SKM-1 treated with dmso at 0.1 percent for 144 hours (cell line): ENCODE measurements around the gene CYP2W1.
"Not testable (repeated sequence)": the region's sequence is repeated elsewhere in the genome, so short reads cannot be mapped to it uniquely, and the experiment has no call there.

Experiments used
- DNase-seq: peaks from one replicate; lab custom pipeline; 2025; ENCODE audit not compliant: unreplicated experiment; lab: John Stamatoyannopoulos, UW

CYP2W1 gene

GRCh38 chr7:949021-949934 lies 33.7 kb upstream of the CYP2W1 start:
- no peak for DNase-seq

DNA sequence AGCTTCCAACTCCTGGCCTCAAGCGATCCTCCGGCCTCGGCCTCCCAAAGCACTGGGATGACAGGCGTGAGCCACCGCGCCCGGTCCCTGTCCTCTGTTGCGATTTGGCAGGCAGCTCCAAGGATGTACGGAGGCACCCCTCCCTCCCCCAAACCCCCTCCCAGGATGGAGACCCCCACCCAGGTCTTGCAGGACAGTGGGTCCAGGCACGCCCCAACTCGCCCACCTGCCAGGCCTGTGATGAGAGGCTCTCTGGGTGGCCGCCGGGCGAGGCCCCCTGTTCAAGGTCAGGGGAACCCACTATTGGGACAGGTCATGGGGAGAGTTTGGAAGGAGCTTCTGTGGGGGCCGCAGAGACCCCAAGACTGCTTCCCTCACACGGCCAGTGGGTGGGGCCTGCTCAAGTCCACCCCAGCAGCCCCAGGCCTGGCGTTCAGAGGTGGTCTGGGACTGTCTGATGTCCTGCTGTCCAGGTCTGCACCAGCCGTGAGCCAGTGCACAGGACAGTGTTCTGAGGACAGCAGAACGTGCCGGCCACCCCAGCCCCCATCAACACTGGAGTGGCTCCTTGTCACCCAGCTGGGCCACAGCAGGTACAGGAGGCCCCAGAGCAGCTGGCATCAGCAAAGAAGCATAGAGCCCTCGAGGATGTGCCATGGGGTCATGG lies 31.0 kb upstream of the CYP2W1 start:
- DNase-seq = no peak

GRCh38 chr7:952548-953441 lies 30.2 kb upstream of the CYP2W1 start:
- DNase-seq = no peak

GRCh38 chr7:953547-954327 lies 29.2 kb upstream of the CYP2W1 start:
- DNase-seq = peak; percentile 51

DNA sequence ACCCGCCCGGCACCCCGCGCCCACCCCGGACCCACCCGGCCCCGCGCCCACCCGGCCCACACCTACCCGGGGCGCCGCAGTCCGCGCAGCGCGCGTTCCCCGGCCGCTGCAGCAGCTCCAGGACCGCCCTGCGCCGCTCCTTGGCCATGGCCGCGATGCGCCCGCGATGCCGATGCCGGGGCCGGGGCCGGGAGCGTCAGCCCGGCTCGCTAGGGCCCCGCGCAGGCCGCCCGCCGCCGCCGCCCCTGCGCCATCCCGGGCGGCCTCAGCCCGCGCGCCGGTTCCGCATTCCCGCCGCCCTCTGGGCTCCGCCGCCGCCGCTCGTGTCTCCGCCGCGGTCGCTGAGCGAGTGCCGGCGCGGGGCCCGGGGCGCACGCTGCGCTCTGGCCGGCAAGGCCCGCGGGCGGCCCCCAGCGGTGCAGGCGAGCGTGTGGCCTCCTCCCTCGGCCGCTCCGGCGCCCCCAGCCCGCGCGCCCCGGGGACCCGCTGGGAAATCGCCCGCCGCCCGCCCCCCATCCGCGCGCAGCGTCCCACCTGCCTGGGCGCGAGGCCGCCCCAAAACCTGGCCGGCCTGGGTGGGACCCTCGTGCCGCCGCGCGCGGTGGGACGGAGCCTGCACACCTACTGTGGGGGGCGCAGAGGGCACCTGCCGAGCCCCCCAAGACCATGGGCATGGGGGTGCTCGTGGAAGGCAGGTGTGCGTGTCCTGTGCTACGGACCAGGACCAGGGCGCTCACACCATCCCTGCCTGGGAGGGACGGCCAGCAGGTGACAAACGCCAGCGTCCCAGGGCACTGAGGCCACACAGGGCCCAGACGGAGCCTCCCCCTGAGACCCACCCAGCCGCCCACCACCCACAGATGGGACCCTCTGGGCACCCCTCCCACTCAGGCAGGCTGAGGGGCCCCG lies 28.4 kb upstream of the CYP2W1 start, which contains the start of gene ADAP1:
ADAP1 (minus strand) TSS at position 351 of the 909 bp plus-strand sequence; CDS start at position 148, 203 bp downstream.
- DNase-seq = peak; percentile 26

DNA sequence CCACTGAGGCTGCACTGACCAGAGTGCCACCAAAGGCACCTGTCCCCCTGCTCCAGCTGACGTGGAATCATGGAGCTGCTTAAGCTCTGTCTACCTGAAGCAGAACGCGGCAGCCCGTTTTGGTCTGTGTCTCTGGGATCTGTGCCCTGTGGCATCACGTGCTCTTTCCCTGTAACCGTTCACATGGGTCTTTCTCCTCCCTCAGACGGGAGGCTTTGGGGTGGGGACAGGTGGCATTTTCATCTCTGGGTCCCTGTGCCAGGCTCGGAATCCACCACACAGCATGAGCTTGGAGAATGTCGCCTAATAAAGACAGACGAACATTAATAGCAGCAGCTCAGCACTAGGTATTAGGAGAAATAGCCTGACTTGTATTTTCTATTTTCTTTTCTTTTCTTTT lies 26.9 kb upstream of the CYP2W1 start:
- DNase-seq = no peak

DNA sequence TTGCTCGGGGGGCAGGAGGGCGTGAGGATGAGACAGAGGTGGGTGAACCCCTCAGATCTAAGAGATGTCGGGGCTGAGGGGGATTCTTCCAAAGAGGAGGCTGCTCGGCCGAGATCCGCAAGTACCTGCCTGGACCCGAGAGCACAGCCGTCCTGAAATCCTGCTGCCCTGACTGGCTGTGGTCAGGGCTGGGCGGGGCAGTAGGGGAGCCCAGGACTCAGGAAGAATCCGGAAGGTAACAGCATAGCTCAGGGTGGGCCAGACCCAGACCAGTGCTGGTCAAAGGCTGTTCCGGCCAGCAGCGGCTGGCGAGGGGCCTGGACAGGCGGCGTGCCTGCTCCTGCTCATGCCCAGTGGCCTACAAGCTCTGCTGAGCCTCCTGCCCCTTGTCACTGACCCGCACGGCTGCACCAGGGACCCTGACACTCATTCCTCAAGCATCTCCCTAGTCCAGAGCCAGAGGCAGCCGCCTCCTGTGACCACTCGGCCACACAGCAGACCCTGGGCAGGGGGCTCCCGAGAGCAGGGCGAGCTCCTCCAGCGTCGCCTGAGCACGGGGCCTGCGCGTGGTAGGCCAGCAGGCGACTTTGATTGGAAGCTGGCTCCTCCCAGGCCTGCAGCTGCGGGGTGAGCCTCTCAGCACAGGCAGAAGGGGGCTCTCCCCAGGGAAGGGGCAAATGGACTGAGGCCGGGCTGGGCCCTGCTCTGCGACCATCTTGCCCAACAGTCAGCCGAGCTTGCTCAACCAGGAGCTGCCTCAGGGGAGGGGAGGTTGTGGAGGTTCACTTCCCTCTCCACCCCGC lies 25.4 kb upstream of the CYP2W1 start:
- DNase-seq = peak; percentile 86

DNA sequence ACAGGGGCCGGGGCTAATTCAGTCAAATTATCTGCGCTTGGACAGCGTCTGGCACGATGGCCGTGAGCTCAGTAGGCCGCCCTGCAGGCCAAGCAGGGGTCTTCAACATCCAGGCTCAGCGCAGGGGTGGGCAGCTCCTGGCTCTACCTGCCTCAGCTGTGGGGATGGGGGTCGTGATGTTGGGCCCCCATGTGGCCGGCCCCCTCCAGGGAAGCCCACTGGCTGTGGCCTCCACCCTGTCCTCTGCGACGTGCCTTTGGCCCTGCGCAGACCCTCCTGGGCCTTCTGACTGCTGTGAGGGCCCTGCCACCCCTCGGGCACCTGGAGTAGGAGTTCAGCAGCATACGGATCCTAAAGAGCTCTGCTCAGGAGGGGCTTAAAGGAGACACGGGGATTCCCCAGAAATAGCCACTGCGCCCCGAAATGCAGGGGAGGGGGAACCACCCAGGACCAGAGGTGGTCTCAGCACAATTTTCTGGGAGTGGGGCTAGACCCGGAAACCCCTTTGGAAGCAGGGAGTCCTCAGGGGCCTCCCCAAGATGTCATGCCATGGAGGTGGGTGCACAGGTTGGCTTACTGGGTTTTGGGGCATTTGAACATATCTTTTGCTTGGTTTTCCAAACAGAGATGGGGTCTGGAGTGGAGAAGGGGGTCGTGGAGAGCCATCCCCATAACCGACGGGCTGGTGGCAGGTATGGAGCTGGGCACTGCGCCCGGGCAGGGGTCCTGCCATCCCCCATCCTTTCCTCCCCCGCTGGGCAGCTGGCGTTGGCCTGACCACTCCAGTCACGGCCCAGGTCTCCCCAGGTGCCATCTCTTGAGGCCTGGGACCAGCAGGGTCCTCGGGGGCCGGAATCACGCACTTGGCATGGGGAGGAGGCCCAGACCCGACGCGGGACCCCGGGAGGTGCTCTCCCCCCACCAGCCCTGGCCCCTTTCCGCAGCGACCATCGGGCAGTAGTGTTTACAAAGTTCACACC lies 24.5 kb upstream of the CYP2W1 start:
- no peak for DNase-seq

DNA sequence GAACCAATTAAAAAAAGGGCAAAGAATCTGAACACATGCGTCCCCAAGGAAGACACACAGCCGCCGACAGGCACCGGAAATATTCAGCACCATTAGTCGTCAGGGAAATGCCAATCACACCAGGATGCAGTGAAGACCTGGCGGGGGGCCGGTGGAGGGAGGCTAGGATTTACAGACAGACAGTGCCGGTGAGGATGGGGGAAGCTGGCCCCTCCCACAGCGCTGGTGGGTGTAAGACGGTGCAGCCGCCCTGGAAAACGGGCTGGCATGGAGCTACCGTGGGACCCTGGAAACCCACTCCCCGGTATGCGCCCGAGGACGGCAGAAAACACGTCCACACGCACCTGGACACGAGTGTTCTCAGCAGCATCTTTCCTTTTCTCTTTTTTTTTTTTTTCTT lies 23.7 kb upstream of the CYP2W1 start:
- no peak for DNase-seq

GRCh38 chr7:959740-960139 lies 23.2 kb upstream of the CYP2W1 start:
- DNase-seq = not testable (repeated sequence)

DNA sequence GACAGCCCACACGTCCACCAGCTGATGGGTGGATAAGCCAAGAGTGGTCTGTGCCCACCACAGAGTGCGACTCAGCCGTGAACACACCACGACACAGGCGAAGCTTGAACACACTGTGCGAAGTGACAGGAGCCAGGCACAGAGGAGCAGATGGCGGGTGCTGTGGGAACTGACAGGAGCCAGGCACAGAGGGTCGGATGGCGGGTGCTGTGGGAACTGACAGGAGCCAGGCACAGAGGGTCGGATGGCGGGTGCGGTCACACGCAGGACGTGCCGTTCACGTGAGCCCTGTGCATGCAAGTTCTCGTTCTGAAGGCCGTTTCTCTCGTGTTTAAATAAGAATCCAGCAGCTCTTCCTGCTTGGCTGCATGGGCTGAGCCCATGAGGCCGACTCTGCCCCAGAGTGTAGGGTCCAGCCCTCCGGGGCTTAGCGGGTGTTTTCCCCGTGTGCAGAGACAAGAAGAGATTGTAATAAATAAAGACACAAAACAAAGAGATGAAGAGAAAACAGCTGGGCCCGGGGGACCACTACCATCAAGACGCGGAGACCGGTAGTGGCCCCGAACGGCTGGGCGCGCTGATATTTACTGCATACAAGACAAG lies 22.6 kb upstream of the CYP2W1 start:
- no peak for DNase-seq

- DNase-seq = not testable (repeated sequence)
Measured at GRCh38 chr7:960972-961371, 22.0 kb upstream of the CYP2W1 start.

GRCh38 chr7:961546-962400 lies 21.2 kb upstream of the CYP2W1 start:
- DNase-seq = no peak

DNA sequence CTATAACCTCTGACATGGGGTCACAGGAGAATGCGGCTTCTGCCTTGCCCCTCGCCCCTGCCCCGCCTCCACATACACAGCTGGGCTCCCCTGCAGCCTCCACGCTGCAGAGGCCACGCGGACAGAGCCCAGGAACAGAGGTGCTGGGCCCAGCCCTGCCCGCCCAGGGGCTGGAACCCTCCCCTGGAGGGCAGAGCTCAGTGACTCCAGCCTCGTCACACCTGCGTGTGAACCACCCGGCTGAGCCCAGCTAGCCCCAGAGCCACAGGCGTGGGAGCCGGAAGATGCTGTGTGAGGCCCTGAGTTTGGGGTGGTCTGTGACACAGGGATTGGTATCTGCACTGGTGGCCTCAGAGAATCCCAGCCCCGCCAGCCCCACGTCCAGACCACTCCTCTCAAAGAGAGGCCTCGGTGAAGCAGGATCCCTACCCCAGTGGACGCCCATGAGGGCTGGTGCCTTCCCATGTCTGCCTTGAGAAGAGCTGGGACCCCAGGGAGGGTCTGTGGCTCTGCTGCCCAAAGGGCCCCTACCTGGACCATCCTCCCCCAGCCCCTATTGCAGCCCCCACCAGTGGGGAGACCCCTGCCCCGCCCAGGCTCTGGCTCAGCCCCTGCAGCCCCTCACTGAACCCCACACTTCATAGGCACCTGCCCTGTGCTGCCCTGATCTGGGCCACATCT lies 20.4 kb upstream of the CYP2W1 start:
- no peak for DNase-seq

DNA sequence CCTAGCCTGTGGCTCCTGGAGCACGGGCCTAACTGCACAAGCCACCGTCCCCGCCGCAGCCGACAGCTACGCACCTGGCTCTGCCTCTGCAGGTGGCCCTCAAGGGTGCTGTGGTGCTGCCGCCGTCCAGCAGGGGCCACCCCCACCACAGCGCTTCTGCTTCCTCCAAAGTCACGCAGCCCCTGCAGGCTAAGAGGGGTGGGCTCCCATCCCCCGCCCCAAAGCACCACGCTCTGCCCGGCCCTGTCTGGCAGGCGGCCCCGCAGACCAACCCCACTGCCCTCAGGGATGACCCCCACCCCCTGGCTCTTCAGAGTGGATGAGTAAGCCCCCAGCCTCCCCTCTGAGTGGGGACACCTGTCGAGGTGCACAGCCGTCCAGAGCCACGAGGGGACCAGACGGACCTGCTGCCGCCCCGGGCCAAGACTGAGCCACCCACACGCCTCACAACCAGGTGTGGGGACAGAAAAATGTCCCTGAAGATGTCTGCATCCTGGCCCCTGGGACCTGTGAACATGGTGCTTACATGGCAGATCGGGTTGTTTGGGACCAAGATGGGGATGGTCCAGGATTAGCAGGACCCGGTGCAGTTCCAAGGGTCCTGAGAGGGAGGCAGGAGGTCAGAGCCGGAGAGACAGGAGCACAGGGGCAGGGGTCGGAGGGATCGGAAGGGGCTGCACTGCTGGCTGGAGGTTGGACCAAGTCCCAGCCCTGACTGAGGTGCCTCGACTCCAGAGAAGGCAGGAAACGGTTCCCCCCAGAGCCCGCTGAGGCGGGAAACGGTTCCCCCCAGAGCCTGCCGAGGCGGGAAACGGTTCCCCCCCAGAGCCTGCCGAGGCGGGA lies 19.5 kb upstream of the CYP2W1 start:
- DNase-seq = no peak
